ENCODE measurements around the gene NSUN2. TPM values are rescaled to one million over a fixed set of nuclear protein-coding genes. Genes with fewer than 3 reads are reported as not detected.

Gene NSUN2
- polyA plus RNA-seq, 3 donors = 49.2 to 50.7 (median 49.9) TPM

DNA sequence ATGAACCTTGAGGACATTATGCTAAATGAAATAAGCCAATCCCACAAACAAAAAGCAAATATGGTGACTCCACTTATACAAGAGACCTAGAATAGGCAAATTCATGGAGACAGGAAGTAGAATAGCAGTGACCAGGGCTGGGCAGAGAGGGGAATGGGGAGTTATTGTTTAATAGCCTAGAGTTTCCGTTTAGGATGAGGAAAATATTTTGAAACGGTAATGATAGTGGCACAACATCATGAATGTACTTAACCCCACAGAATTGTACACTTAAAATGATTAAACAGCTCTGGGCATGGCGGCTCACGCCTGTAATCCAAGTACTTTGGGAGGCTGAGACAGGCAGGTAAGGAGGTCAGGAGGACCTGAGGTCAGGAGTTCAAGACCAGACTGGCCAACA, 65.8 kb downstream of the NSUN2 start:
- no peak for DNase-seq (ENCODE audit: low read depth in 3 of 3, low spot score in 2 of 3)

- no peak for DNase-seq (ENCODE audit: low read depth in 3 of 3, low spot score in 2 of 3)
These were observed 67.4 kb downstream of the NSUN2 start for GRCh38 chr5:6565492-6565891.

- no peak for DNase-seq (ENCODE audit: low read depth in 3 of 3, low spot score in 2 of 3)
These were observed 74.9 kb downstream of the NSUN2 start for GRCh38 chr5:6557807-6558575.

DNA sequence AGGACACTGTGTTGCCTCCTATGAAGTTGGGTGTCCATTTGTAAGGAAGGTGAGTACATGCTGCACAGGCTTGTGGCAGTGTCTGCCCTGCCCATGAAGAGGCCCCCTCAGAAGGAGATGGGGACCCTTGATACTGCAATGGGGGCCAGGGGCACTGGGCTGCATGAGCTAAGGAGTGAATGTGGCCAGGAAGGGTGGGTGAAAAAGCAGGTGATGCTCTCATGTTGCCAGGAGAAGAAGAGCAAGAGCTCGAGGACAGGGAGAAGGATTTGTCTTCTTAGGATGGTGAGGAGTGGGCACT, 76.1 kb downstream of the NSUN2 start:
- no peak for DNase-seq (ENCODE audit: low read depth in 3 of 3, low spot score in 2 of 3)

- DNase-seq (ENCODE audit: low read depth in 3 of 3, low spot score in 2 of 3) = no peak
These were observed 76.6 kb downstream of the NSUN2 start for GRCh38 chr5:6556089-6556801.

DNA sequence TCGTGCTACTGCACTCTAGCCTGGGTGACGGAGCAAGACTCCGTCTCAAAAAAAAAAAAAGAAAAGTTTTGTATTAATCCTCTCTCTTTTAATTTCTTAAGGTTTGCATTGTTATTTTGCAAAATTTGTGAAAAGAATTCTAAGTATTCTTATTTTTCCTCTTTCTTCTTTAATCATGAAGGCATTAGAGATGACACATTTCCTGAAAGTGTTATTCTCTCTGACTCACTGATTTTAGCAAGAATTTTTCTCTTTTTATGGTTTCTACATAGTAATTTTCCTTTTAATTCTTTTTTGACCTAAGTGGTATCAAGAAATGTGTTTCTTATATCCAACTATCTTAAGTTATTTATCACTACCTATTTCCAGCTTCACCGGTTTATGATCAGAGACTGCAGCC, 78.0 kb downstream of the NSUN2 start:
- no peak for DNase-seq (ENCODE audit: low read depth in 3 of 3, low spot score in 2 of 3)

DNA sequence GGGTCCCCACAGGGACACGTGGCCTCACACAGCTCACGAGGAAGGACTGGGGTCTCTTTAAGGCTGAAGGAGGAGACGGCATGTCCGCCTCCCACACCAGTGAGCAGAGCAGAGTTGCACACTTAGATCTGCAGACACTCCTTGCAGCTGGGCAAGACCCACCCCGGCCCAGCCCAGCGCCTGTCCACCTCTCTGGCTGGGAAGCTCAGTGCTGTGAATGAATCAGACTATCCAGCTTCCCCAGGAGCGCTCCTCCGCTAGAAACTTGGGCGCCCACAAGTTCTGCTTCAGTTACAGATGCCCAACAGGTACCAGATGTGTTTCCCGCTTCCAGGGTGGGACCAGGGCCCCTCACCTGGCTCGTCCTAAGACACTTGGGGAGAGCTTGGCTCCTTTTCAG, 78.9 kb downstream of the NSUN2 start:
- no peak for DNase-seq (ENCODE audit: low read depth in 3 of 3, low spot score in 2 of 3)

GRCh38 chr5:6552612-6553011, 80.2 kb downstream of the NSUN2 start:
- DNase-seq (ENCODE audit: low read depth in 3 of 3, low spot score in 2 of 3) = no peak

DNA sequence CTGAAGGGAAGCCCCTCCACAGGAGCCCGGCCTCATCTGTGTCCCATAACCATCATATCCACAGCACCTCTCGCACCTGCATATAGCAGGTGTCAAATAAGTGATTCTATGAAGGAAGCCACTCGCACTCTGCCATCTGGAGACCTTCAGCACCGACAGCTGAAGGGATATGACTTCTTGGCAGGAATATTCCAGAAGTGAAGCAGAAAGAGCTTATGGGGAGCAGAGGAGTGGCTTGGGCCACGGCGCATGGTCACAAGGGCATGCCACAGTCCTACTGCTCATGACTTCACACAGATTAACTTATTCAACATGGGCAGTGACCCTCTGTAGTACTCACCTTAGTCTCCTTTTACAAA, 80.9 kb downstream of the NSUN2 start:
- no peak for DNase-seq (ENCODE audit: low read depth in 3 of 3, low spot score in 2 of 3)

- no peak for DNase-seq (ENCODE audit: low read depth in 3 of 3, low spot score in 2 of 3)
These were observed 81.4 kb downstream of the NSUN2 start for GRCh38 chr5:6551287-6551954.

GRCh38 chr5:6550628-6551027, 82.2 kb downstream of the NSUN2 start:
- no peak for DNase-seq (ENCODE audit: low read depth in 3 of 3, low spot score in 2 of 3)

Other genes with a start within 250 kb of the NSUN2 start
- gene UBE2QL1, start 184.2 kb downstream of the NSUN2 start, polyA plus RNA-seq (ENCODE audit: insufficient read length in 3 of 3) = 1 to 10 TPM in 2 of 3 donors, under 1 TPM in 1; 0.67 to 1.1 (median 1.0) TPM
- gene SRD5A1, start 396 bp upstream of the NSUN2 start, polyA plus RNA-seq (ENCODE audit: insufficient read length in 3 of 3) = 10 to 100 TPM in 2 of 3 donors, 1 to 10 TPM in 1; 9.9 to 12.0 (median 10.6) TPM
- 10 to 100 TPM; 20.1 to 23.3 (median 22.4) TPM for gene TENT4A, start 80.4 kb upstream of the NSUN2 start, polyA plus RNA-seq (ENCODE audit: insufficient read length in 3 of 3)

Measured in right renal cortex interstitium (tissue), 3 donors.